Kidney glomerular epithelial cell (primary cell): ENCODE data around the gene ARHGAP11A.
A peak's percentile ranks its signal among the peaks of the same experiment; 100 is the strongest.

Experiments used
- DNase-seq: peaks from one replicate; lab custom pipeline; 2025; lab: John Stamatoyannopoulos, UW

The ARHGAP11A gene

DNA sequence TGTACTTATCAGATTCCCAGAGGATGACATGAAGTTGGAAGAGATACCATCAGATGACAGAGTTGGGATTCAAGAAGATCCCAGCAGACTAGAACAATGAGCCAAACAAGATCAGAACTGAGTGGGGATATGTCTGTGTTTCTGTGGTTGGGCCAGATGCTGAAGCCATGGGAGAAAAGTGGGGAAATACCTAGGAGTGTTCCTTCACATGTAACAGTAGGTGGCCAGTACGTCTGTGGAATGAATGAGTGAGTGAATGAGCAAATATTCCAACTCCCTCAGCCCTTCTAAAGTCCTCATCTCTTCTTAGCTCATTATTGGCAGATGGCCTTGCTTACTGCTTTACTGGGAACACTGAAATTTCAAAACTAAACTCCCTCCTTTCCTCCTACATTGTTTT lies 70.3 kb downstream of the ARHGAP11A start:
- no peak for DNase-seq

DNA sequence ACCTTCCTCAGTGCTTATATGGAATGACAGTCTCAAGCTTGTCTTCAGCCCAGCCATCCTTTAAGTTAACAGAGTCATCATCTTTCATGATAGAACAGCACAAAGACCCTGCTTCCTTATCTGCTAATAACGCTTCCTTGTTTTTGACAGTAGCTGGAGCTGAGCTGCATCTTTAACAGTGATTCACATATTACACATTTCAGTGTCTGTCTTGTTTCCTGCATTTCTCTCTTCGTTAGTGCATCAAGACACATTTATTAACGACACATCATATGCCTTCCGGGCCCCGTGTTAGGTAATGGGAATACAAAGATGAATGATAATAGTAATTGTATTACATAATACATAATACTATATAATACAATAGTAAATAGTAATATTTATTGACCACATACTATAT lies 72.3 kb downstream of the ARHGAP11A start:
- DNase-seq: peak; percentile 74

- DNase-seq: peak; percentile 90
Measured at GRCh38 chr15:32688151-32688639, 72.9 kb downstream of the ARHGAP11A start.
